ENCODE data around the gene ICOSLG.
"Not testable (repeated sequence)": the region's sequence is repeated elsewhere in the genome, so short reads cannot be mapped to it uniquely, and the experiment has no call there.

DNA sequence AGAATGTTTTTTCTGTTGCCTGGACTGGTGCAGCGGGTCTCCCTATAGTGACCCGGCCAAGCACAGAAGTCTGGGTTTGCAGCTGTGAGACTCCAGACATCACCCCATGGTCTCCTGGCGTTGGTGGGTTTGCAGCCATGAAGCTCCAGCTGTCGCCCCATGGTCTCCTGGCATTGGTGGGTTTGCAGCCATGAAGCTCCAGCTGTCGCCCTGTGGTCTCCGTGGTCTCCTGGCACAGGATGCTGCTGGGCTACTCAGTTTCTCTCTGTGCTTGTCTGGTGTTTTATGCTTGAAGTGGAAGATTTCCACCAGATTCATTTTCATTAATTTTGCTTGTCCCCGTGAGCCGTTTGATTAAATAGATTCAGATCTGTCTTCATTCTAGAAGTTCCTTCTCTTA lies 58.5 kb downstream of the ICOSLG start:
- not testable (repeated sequence) for TF ChIP-seq CTCF, POLR2A (IDR thresholded peaks at IDR 0.05)
